Fibroblast of skin of left biceps (primary cell): ENCODE results near the gene SLC25A53.
"Not testable (repeated sequence)": the region's sequence is repeated elsewhere in the genome, so short reads cannot be mapped to it uniquely, and the experiment has no call there.

Experiments
- DNase-seq, 2 experiments: peaks; one replicate each; pipeline ENCODE4 v3.0.0-alpha.2; 2013; ENCODE audit warnings: low read depth in 2 of 2

SLC25A53 gene

DNA sequence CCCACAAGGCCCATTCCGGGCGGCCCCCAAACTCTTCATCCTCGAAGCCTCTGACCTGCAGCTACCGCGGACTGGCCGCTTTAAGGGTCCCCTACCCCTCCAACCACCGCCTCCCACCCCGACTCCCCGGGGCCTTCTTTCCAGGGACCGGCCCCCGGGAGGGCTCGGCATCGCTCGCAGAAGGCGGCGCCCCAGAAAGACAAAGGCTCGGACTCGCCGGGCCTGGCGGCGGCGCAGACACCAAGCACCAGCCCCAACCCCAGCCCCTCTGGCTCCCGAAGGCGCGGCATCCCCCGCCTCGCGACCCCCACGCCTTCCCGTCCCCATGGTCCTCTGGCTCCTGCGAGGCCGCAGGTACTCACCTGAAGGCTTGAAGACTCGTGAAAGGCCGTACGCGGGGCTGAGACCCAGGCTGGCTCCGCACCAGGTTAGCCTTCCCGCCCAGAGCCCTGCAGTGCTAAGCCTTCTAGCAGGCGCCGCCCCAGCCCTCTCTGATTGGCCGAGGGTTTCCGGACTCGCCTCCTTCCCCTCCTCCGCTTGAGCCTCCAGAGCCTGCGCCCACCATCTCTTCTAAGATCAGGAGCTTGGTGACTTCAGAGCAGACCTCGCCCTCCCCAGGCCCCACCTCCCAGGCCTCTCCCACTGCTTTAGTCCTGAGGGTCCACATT is 80.9 kb downstream of the SLC25A53 start, which contains the start of gene TMSB15C:
Gene TMSB15C, minus strand, starts transcription at position 459 of the 668 bp plus-strand sequence.
- DNase-seq: not testable (repeated sequence)

DNA sequence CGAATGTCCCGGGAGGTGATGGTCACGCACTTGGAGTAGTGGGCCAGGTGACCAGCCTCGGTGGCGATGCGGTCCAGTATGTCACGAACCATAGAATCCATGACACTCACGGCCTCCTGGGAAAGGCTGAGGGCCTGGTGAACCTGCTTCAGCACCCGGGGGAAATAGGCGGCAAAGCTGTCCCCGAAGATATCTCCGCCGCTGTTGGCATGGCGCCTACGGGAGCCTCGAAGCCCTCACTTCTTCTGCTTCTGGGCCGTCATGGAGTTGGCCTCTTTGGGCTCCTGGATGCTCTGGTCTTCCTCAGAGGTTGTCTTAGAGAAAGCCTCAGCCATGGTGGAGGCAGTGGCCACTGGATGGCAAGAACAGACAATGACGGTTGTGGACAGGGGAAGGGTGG is 94.2 kb downstream of the SLC25A53 start:
- not testable (repeated sequence) for DNase-seq

DNA sequence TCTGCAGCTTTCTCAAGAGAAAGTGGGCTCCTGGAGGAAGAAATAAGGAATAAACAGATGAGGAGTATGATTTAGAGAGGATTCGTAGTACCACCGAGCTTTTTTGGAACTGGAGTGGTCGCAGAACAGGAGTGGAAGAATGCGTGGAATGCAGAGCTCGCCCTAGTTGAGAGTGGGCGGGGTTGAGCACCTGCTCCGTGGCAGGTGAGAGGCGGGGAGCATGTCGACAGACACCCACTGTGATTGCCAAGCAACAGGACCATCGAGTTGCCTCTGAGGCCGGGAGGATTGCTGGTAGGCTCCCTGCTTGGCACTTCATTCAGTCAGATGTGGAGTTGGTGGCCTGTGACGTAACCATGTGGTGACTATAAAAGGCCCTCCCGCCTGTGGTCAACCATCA is 101.9 kb downstream of the SLC25A53 start:
- DNase-seq: not testable (repeated sequence)
